HCT116 (cell line): Measurements from ENCODE around the gene CTU2. TPM values are rescaled to one million over a fixed set of nuclear protein-coding genes. Genes with fewer than 3 reads are reported as not detected.

Experiments used
- ATAC-seq: fragments of 200-7000 bp; cut with Tn5 transposase; 2 replicates; pipeline ENCODE4 v1.9.1; 2020; ENCODE audit warnings: mild to moderate bottlenecking, moderate library complexity
- BruUV-seq: library from RNA; stranded (reverse); fragments of 400-500 nt; replicated peaks from 2 replicates; lab custom pipeline; 2021; lab: Mats Ljungman, UMichigan
- CTCF ChIA-PET: fragments of 300-600 bp; sonication (Branson Sonifier 250); formaldehyde crosslinking; loops from one replicate; lab custom pipeline; 2021; ENCODE audit warnings: antibody characterized with exemption; lab: Charles Lee
- POLR2A ChIA-PET: fragments of 300-600, 350-600 bp; sonication (Branson Sonifier 250); formaldehyde crosslinking; loops from one replicate; lab custom pipeline; 2021; ENCODE audit warnings: antibody characterized with exemption; lab: Charles Lee
- RAD21 ChIA-PET, 2 experiments: fragments of 300-600 bp; sonication (Branson Sonifier 250); formaldehyde crosslinking; loops; one replicate each; lab custom pipeline; 2023; ENCODE audit warnings: low total read pairs in 2 of 2; ENCODE audit not compliant: uncharacterized antibody in 2 of 2, unreplicated experiment in 2 of 2, low non-redundant PET in 1 of 2; lab: Charles Lee
- DNase-seq: peaks from one replicate; pipeline ENCODE4 v3.0.0-alpha.2; 2010; ENCODE audit warnings: low read depth, low spot score
- H2AFZ ChIP-seq: fragments of 200-600 bp; shearing (Covaris generic), sonication (generic); 2 replicates; pipeline ENCODE4 v1.6.1; 2017; ENCODE audit warnings: low read depth, mixed run types, mixed read lengths, antibody characterized with exemption, low read length; ENCODE audit not compliant: poor library complexity, severe bottlenecking
- H3K27ac ChIP-seq: 2 replicates; pipeline ENCODE4 v1.5.1; 2012; ENCODE audit warnings: low read depth, low read length
- H3K27me3 ChIP-seq: fragments of 200-600 bp; sonication (generic); 2 replicates; pipeline ENCODE4 v1.6.1; 2016; ENCODE audit warnings: mixed run types, low read length, mixed read lengths; ENCODE audit not compliant: insufficient read depth
- H3K36me3 ChIP-seq, 2 experiments: fragments of 200-500 bp in 1 of 2; fragments of 200-600 bp in 1 of 2; sonication (Bioruptor generic) in 1 of 2; sonication (generic) in 1 of 2; 2 replicates each; pipeline versions ENCODE4 v1.5.1 to v1.6.1; 2014 to 2016; ENCODE audit warnings: low read length in 2 of 2, inconsistent platforms in 1 of 2, mixed read lengths in 1 of 2, mixed run types in 1 of 2; ENCODE audit not compliant: insufficient read depth in 2 of 2, control insufficient read depth in 1 of 2
- H3K4me1 ChIP-seq, 2 experiments: fragments of 200-600 bp in 1 of 2; sonication (generic) in 1 of 2; 2 replicates each; pipeline versions ENCODE4 v1.5.1 to v1.6.1; 2012 to 2017; ENCODE audit warnings: low read length in 2 of 2, inconsistent platforms in 1 of 2, mild to moderate bottlenecking in 1 of 2, mixed read lengths in 1 of 2, mixed run types in 1 of 2, moderate library complexity in 1 of 2; ENCODE audit not compliant: insufficient read depth in 2 of 2, control insufficient read depth in 1 of 2
- H3K4me2 ChIP-seq: fragments of 200-600 bp; sonication (generic); 2 replicates; pipeline ENCODE4 v1.6.1; 2017; ENCODE audit warnings: mixed run types, low read length, mixed read lengths
- H3K4me3 ChIP-seq, 2 experiments: fragments of 200-600 bp in 1 of 2; sonication (generic) in 1 of 2; replicated peaks in 1 of 2; 2 replicates each; pipeline ENCODE4 v1.5.1; 2011 to 2016; ENCODE audit warnings: low read length in 2 of 2, control low read depth in 1 of 2, low read depth in 1 of 2, mild to moderate bottlenecking in 1 of 2, mixed read lengths in 1 of 2, mixed run types in 1 of 2
- H3K79me2 ChIP-seq: fragments of 200-600 bp; sonication (generic); 2 replicates; pipeline ENCODE4 v1.6.1; 2017; ENCODE audit warnings: mild to moderate bottlenecking, mixed run types, low read length, moderate library complexity, mixed read lengths; ENCODE audit not compliant: insufficient read depth
- H3K9ac ChIP-seq: fragments of 200-600 bp; sonication (generic); 2 replicates; pipeline ENCODE4 v1.6.1; 2016; ENCODE audit warnings: low read length, mixed read lengths
- H3K9me2 ChIP-seq: fragments of 200-600 bp; sonication (generic), shearing (Covaris generic); 2 replicates; pipeline ENCODE4 v1.6.1; 2017; ENCODE audit warnings: mixed run types, mild to moderate bottlenecking, moderate library complexity; ENCODE audit not compliant: insufficient read depth
- H3K9me3 ChIP-seq, 2 experiments: fragments of 200-500 bp in 1 of 2; fragments of 200-600 bp in 1 of 2; sonication (Bioruptor generic) in 1 of 2; sonication (generic) in 1 of 2; 2 replicates each; pipeline ENCODE4 v1.6.1; 2014 to 2017; ENCODE audit warnings: low read length in 2 of 2, mixed read lengths in 2 of 2, inconsistent platforms in 1 of 2, low read depth in 1 of 2, mild to moderate bottlenecking in 1 of 2, mixed run types in 1 of 2, moderate library complexity in 1 of 2; ENCODE audit not compliant: control insufficient read depth in 1 of 2, insufficient read depth in 1 of 2
- H4K20me1 ChIP-seq: fragments of 200-600 bp; sonication (generic), shearing (Covaris generic); 2 replicates; pipeline ENCODE4 v1.6.1; 2017; ENCODE audit warnings: mixed run types, mild to moderate bottlenecking, moderate library complexity; ENCODE audit not compliant: insufficient read depth
- CBX3 ChIP-seq: IDR thresholded peaks from 2 replicates; pipeline ENCODE4 v1.6.1; 2012; ENCODE audit warnings: low read depth
- CEBPB ChIP-seq: IDR thresholded peaks from 2 replicates; pipeline ENCODE4 v1.6.1; 2012; ENCODE audit warnings: low read depth
- EZH2 ChIP-seq: fragments of 200-600 bp; sonication (generic); IDR thresholded peaks from 2 replicates; pipeline ENCODE4 v1.6.1; 2017; ENCODE audit warnings: antibody characterized with exemption, mixed run types
- EZH2phosphoT487 ChIP-seq: fragments of 200-600 bp; IDR thresholded peaks from 2 replicates; pipeline ENCODE4 v1.6.1; 2018; ENCODE audit warnings: antibody characterized with exemption, borderline replicate concordance
- POLR2AphosphoS5 ChIP-seq: IDR thresholded peaks from 2 replicates; pipeline ENCODE4 v1.6.1; 2011; ENCODE audit warnings: mild to moderate bottlenecking, low read depth, low read length, moderate library complexity
- RAD21 ChIP-seq: IDR thresholded peaks from 2 replicates; pipeline ENCODE4 v1.6.1; 2012; ENCODE audit warnings: low read depth, mild to moderate bottlenecking
- SRF ChIP-seq: IDR thresholded peaks from 2 replicates; pipeline ENCODE4 v1.6.1; 2012; ENCODE audit warnings: low read depth
- intact Hi-C: fragments of 100-400 bp; cut with micrococcal nuclease; formaldehyde crosslinking; loops from 2 replicates; pipeline ENCODE4 v1.10.0; 2022
- total RNA-seq: library from RNA; stranded (reverse); gene quantifications from one replicate; pipeline ENCODE4 v1.2.1, GENCODE V29; 2021; ENCODE audit not compliant: unreplicated experiment
- TF ChIP-seq, protein P1 (sequence below): IDR thresholded peaks from 2 replicates; pipeline ENCODE4 v1.6.1; 2011; ENCODE audit warnings: mild to moderate bottlenecking, low read length, moderate library complexity; ENCODE audit not compliant: insufficient replicate concordance; ENCODE audit errors: extremely low read depth
- TF ChIP-seq, protein P2 (sequence below): IDR thresholded peaks from 2 replicates; pipeline ENCODE4 v1.6.1; 2012
- TF ChIP-seq, protein P3 (sequence below): IDR thresholded peaks from 2 replicates; pipeline ENCODE4 v1.6.1; 2012; ENCODE audit warnings: low read depth

Gene CTU2
- total RNA-seq, 1 experiment from 2014 or later: 71.3 TPM

DNA sequence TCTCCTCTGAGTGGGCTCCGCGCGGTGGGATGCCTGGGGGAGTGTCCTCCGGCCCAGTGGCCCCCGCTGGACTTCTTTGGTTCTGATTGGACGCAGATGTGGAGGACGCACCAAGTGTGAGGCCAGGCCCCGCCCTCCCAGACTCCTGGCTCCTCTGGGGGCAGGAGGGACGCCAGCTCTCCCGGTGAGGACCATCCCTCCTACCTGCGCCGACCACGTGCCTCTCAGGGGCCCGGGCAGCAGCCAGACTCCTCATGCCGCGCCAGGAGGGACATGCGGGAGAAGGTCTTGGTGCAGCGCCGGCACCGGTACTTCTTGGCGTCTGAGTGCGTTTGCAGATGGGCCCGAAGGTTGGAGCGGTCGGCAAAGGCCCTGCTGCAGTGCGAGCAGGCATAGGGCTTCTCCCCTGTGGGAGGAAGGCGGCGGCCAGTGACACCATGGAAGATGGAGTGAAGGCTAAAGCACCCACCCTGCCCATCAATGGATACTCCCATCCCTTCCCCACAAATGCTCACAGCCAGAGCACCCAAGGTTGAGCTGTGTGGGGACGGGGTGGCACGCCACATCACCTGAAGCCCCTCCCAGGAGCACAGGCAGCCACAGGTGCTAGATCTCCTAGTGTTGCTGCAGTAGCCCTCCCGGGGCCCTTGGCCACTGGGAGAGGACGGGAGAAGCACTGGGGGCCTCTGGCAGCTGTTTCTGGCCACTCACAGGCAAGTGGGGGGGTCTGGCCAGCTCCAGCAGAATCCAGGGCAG lies 27.9 kb upstream of the CTU2 start:
- no peak overlapping the region for H3K27ac ChIP-seq
- no peaks in the 10 kb centered on the region for H4K20me1 ChIP-seq
- no peaks in the 10 kb centered on the region for H3K27me3 ChIP-seq
- ChIA-PET RAD21 (no interaction called here), CTCF (no interaction called here), POLR2A (no interaction called here)
- no peak overlapping the region for H2AFZ ChIP-seq
- no peaks in the 10 kb centered on the region for H3K9me2 ChIP-seq
- H3K4me2 ChIP-seq: no peak overlapping the region
- BruUV-seq: no TSS peak
- H3K79me2 ChIP-seq: no peaks in the 10 kb centered on the region
- TF ChIP-seq, protein P1, sequence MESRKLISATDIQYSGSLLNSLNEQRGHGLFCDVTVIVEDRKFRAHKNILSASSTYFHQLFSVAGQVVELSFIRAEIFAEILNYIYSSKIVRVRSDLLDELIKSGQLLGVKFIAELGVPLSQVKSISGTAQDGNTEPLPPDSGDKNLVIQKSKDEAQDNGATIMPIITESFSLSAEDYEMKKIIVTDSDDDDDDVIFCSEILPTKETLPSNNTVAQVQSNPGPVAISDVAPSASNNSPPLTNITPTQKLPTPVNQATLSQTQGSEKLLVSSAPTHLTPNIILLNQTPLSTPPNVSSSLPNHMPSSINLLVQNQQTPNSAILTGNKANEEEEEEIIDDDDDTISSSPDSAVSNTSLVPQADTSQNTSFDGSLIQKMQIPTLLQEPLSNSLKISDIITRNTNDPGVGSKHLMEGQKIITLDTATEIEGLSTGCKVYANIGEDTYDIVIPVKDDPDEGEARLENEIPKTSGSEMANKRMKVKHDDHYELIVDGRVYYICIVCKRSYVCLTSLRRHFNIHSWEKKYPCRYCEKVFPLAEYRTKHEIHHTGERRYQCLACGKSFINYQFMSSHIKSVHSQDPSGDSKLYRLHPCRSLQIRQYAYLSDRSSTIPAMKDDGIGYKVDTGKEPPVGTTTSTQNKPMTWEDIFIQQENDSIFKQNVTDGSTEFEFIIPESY: no peak
- no peak for TF ChIP-seq EZH2
- peaks cover 0 to 11% of the 10 kb centered on the region in 2 experiments; a peak in 2 of 4 replicates for H3K4me1 ChIP-seq
- H3K36me3 ChIP-seq: no peaks in the 10 kb centered on the region
- no peak for ATAC-seq
- no peak for DNase-seq
- H3K9me3 ChIP-seq: no peaks in the 10 kb centered on the region
- H3K9ac ChIP-seq: no peak overlapping the region
- no peak overlapping the region for H3K4me3 ChIP-seq
- intact Hi-C loops: no loop called here

DNA sequence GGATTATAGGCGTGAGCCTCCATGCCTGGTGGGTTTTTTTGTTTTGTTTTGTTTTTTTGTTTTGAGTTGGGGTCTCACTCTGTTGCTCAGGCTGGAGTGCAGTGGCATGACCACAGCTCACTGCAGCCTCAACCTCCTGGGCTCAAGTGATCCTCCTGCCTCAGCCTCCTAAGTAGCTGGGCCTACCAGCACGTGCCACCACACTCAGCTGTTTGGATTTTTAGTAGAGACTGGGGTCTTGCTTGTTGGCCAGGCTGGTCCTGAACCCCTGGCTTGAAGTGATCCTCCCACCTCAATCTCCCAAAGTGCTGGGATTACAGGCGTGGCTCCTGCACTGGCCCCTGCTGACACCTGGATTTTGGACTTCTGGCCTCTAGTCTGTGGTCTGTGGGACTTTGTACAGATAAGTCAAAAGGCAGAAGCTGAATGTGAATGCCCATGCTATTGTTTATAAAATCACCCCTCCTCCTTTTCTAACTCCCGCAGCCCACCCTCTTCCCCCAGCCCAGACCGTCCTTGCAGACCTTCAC lies 25.7 kb upstream of the CTU2 start:
- intact Hi-C loops: no loop called here
- H3K27me3 ChIP-seq: no peaks in the 10 kb centered on the region
- no peak for ATAC-seq
- no peaks in the 10 kb centered on the region for H3K79me2 ChIP-seq
- ChIA-PET RAD21 (no interaction called here), POLR2A (no interaction called here), CTCF (interaction anchor here (0.8 to 1.6 kb wide), 3 partner anchors 8 to 24 kb away, joined by 3 to 6 read pairs (median 3); no protein-coding TSS in a partner anchor)
- no peak overlapping the region for H2AFZ ChIP-seq
- H3K27ac ChIP-seq: no peak overlapping the region
- H4K20me1 ChIP-seq: no peaks in the 10 kb centered on the region
- no TSS peak for BruUV-seq
- peaks cover 8 to 20% of the 10 kb centered on the region in 2 experiments for H3K4me1 ChIP-seq
- no peaks in the 10 kb centered on the region for H3K36me3 ChIP-seq
- no peak overlapping the region for H3K4me3 ChIP-seq
- no peak for DNase-seq
- no peak overlapping the region for H3K9ac ChIP-seq
- H3K4me2 ChIP-seq: no peak overlapping the region
- H3K9me2 ChIP-seq: no peaks in the 10 kb centered on the region
- no peaks in the 10 kb centered on the region for H3K9me3 ChIP-seq
- TF ChIP-seq, protein P1: no peak
- TF ChIP-seq CEBPB (no peak), CBX3 (no peak), RAD21 (no peak), SRF (no peak), EZH2phosphoT487 (no peak), POLR2AphosphoS5 (no peak)
- TF ChIP-seq, protein P2, sequence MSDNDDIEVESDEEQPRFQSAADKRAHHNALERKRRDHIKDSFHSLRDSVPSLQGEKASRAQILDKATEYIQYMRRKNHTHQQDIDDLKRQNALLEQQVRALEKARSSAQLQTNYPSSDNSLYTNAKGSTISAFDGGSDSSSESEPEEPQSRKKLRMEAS: no peak
- TF ChIP-seq, protein P3, sequence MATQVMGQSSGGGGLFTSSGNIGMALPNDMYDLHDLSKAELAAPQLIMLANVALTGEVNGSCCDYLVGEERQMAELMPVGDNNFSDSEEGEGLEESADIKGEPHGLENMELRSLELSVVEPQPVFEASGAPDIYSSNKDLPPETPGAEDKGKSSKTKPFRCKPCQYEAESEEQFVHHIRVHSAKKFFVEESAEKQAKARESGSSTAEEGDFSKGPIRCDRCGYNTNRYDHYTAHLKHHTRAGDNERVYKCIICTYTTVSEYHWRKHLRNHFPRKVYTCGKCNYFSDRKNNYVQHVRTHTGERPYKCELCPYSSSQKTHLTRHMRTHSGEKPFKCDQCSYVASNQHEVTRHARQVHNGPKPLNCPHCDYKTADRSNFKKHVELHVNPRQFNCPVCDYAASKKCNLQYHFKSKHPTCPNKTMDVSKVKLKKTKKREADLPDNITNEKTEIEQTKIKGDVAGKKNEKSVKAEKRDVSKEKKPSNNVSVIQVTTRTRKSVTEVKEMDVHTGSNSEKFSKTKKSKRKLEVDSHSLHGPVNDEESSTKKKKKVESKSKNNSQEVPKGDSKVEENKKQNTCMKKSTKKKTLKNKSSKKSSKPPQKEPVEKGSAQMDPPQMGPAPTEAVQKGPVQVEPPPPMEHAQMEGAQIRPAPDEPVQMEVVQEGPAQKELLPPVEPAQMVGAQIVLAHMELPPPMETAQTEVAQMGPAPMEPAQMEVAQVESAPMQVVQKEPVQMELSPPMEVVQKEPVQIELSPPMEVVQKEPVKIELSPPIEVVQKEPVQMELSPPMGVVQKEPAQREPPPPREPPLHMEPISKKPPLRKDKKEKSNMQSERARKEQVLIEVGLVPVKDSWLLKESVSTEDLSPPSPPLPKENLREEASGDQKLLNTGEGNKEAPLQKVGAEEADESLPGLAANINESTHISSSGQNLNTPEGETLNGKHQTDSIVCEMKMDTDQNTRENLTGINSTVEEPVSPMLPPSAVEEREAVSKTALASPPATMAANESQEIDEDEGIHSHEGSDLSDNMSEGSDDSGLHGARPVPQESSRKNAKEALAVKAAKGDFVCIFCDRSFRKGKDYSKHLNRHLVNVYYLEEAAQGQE: no peak
